GM18505 (cell line): Measurements from ENCODE around the gene NTM.

Experiments used
- ATAC-seq: cut with Tn5 transposase; IDR thresholded peaks from one replicate; pipeline ENCODE4 v1.9.1; 2021; ENCODE audit not compliant: unreplicated experiment
- POLR2A ChIP-seq: IDR thresholded peaks from 4 replicates; pipeline ENCODE4 v1.6.1; 2011; ENCODE audit warnings: borderline replicate concordance; ENCODE audit not compliant: insufficient read depth, insufficient read length; ENCODE audit errors: extremely low read depth

The NTM gene

GRCh38 chr11:132046288-132046865 lies 676.0 kb downstream of the NTM start:
- no peak for TF ChIP-seq POLR2A
- no peak for ATAC-seq

- no peak for TF ChIP-seq POLR2A
- no peak for ATAC-seq
Measured at GRCh38 chr11:132047167-132047566, 676.8 kb downstream of the NTM start.

- ATAC-seq: no peak
- no peak for TF ChIP-seq POLR2A
Measured at GRCh38 chr11:132048040-132048439, 677.6 kb downstream of the NTM start.

GRCh38 chr11:132049205-132049604 lies 678.8 kb downstream of the NTM start:
- ATAC-seq: no peak
- no peak for TF ChIP-seq POLR2A

GRCh38 chr11:132050049-132050448 lies 679.6 kb downstream of the NTM start:
- TF ChIP-seq POLR2A: no peak
- no peak for ATAC-seq

- TF ChIP-seq POLR2A: no peak
- no peak for ATAC-seq
Measured at GRCh38 chr11:132050577-132051165, 680.3 kb downstream of the NTM start.

- ATAC-seq: no peak
- TF ChIP-seq POLR2A: no peak
Measured at GRCh38 chr11:132051704-132052103, 681.3 kb downstream of the NTM start.

GRCh38 chr11:132052342-132052741 lies 681.9 kb downstream of the NTM start:
- TF ChIP-seq POLR2A: no peak
- ATAC-seq: no peak

- ATAC-seq: no peak
- no peak for TF ChIP-seq POLR2A
Measured at GRCh38 chr11:132052904-132053303, 682.5 kb downstream of the NTM start.

- no peak for ATAC-seq
- TF ChIP-seq POLR2A: no peak
Measured at GRCh38 chr11:132054822-132055221, 684.4 kb downstream of the NTM start.

- ATAC-seq: no peak
- TF ChIP-seq POLR2A: no peak
Measured at GRCh38 chr11:132055296-132055695, 684.9 kb downstream of the NTM start.

GRCh38 chr11:132056689-132057088 lies 686.3 kb downstream of the NTM start:
- ATAC-seq: no peak
- TF ChIP-seq POLR2A: no peak

GRCh38 chr11:132057266-132057665 lies 686.9 kb downstream of the NTM start:
- TF ChIP-seq POLR2A: no peak

GRCh38 chr11:132058211-132058772 lies 687.9 kb downstream of the NTM start:
- TF ChIP-seq POLR2A: no peak
- no peak for ATAC-seq

More at GRCh38 chr11:132057266-132057665, 686.9 kb downstream of the NTM start:
- no peak for ATAC-seq
